ENCODE results near the gene STYXL1. TPM values are rescaled to one million over a fixed set of nuclear protein-coding genes. Genes with fewer than 3 reads are reported as not detected.
"Not testable (repeated sequence)": the region's sequence is repeated elsewhere in the genome, so short reads cannot be mapped to it uniquely, and the experiment has no call there.

STYXL1 gene
- total and polyA plus RNA-seq, 8 donors: 13.3 to 47.6 (median 22.7) TPM

DNA sequence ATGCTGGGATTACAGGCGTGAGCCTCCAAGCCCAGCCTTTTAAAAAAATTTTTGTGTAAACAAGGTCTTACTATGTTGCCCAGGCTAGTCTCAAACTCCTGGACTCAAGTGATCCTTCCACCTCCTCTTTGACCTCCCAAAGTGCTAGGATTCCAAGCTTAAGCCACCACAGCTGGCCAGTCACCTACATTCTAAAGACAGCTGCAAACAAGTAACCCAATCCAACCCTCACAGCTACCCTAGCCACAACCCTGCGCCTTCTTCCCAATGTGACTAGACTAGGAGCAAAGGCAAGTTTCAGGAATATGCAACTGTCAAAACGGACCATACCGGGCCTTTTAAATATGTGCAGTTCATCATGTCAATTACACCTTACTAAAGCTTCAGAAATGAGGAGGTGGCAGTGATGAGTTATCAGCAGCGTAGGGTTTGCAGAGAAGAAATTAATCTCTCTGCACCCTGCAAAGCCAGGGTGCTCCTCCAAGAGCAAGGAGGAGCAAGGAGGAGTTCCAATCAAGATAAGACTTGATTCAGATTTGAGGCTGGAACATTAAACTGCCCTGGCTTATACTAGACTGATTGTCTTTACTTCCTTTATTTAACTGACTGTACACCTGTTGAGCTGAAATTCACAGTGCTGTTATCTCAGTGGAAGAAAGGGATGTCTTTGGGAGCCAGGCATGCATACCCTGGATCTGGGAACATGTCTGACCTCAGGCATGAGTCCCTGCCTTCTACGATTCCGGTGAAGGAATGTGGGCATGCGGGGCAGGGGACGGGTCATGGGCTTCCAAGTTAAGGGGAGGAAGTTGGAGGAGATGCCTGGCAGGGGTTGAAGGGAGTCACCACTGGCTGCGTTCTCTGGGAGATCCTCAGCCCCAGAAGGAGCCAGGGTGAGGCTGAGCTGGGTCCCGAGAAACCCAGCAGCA is 37.9 kb downstream of the STYXL1 start:
- H3K27ac ChIP-seq: no peak overlapping the region
- TF ChIP-seq, protein P1, sequence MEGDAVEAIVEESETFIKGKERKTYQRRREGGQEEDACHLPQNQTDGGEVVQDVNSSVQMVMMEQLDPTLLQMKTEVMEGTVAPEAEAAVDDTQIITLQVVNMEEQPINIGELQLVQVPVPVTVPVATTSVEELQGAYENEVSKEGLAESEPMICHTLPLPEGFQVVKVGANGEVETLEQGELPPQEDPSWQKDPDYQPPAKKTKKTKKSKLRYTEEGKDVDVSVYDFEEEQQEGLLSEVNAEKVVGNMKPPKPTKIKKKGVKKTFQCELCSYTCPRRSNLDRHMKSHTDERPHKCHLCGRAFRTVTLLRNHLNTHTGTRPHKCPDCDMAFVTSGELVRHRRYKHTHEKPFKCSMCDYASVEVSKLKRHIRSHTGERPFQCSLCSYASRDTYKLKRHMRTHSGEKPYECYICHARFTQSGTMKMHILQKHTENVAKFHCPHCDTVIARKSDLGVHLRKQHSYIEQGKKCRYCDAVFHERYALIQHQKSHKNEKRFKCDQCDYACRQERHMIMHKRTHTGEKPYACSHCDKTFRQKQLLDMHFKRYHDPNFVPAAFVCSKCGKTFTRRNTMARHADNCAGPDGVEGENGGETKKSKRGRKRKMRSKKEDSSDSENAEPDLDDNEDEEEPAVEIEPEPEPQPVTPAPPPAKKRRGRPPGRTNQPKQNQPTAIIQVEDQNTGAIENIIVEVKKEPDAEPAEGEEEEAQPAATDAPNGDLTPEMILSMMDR (IDR thresholded peaks at IDR 0.05): no peak
- peaks cover 0 to 4% (median 0%) of the 10 kb centered on the region in 3 donors for H3K36me3 ChIP-seq
- intact Hi-C loops (cut with DNase I): no loop called here
- H3K4me1 ChIP-seq: no peaks in the 10 kb centered on the region
- H3K4me3 ChIP-seq: no peak overlapping the region
- DNase-seq (peak in 1 of 6 donors; percentile 18), ATAC-seq (no peak), FAIRE-seq (no peak)
- H3K27me3 ChIP-seq: no peaks in the 10 kb centered on the region
- H3K9me3 ChIP-seq: no peaks in the 10 kb centered on the region
- 91% methylated on average over 11 of the region's 11 CpGs for WGBS, 2 donors

DNA sequence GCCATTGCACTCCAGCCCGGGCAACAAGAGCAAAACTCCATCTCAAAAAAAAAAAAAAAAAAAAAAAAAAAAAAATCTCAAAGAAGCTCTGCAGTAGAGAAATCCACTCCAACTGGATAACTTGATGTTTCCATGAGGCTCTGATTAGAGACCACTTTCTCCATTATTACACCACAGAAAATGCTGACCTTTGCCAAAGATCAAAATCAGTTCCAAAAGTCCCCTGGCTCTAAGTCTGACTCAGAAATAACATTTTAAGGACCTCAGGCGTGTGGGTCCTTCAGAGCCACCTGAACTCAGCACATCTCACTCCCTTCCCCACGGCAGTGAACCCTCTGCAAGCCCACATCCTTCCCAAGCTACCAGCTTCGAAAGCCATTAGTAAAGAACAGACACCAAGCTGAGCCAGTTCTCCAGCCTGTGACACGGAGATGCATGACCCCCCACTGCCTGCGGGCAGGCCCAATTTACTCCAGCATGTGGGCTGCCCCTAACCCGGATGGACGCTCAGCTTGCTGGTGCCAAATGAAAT is 39.6 kb downstream of the STYXL1 start:
- intact Hi-C loops (cut with DNase I): no loop called here
- FAIRE-seq (no peak), DNase-seq (peak in 1 of 6 donors; percentile 13), ATAC-seq (no peak)
- Histone ChIP-seq H3K27me3 (no peaks in the 10 kb centered on the region), H3K9me3 (no peaks in the 10 kb centered on the region), H3K4me1 (no peaks in the 10 kb centered on the region), H3K27ac (no peak overlapping the region), H3K36me3 (peaks cover 0 to 17% (median 0%) of the 10 kb centered on the region in 3 donors), H3K4me3 (no peak overlapping the region)
- WGBS, 2 donors: 78 to 84% methylated on average over 8 of the region's 8 CpGs
- TF ChIP-seq, protein P1 (IDR thresholded peaks at IDR 0.05): no peak

DNA sequence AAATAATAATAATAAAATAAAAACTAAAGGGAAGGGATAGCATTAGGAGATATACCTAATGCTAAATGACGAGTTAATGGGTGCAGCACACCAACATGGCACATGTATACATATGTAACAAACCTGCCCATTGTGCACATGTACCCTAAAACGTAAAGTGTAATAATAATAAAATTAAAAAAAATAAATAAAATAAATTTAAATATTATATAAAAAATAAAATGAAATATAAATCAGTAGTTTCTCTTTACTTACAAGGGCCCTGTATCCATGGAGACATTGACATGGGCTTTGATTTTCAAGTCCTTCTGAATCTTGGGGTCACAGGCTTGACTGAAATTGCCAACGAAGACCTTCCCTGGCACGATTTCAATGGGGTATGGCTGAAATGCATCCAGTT is 42.8 kb downstream of the STYXL1 start:
- H3K36me3 ChIP-seq: peaks cover 0 to 15% (median 0%) of the 10 kb centered on the region in 3 donors
- FAIRE-seq; H3K27me3 ChIP-seq; H3K27ac ChIP-seq; DNase-seq; H3K4me3 ChIP-seq; intact Hi-C loops (cut with DNase I); ATAC-seq; H3K4me1 ChIP-seq; H3K9me3 ChIP-seq: not testable (repeated sequence)
- WGBS, 2 donors: 90 to 95% methylated on average over 4 of the region's 4 CpGs

DNA sequence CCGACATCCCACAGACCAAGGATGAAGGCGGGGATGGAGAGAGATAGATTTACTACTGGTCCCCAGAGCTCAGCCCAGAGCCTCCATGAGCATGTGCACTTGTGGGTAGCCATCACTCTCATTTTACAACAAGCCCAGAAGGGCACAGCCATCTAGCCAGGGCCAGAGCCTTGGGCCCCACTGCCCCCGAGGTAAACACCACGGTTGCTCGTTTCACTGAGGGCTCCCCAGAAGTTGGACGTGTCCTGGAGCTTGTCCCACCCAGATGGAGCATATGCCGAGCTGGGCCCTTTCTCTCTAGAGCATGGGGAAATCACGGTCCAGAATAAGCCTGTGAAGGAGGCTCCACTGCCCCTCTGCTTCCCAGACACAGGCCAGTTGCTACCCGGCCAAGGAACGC is 44.4 kb downstream of the STYXL1 start:
- Histone ChIP-seq H3K27me3 (no peaks in the 10 kb centered on the region), H3K4me3 (no peak overlapping the region), H3K36me3 (peaks cover 0 to 15% (median 0%) of the 10 kb centered on the region in 3 donors), H3K9me3 (no peaks in the 10 kb centered on the region), H3K4me1 (no peaks in the 10 kb centered on the region), H3K27ac (no peak overlapping the region)
- TF ChIP-seq, protein P1 (IDR thresholded peaks at IDR 0.05): no peak
- ATAC-seq (no peak), FAIRE-seq (no peak), DNase-seq (peak in 1 of 6 donors; percentile 28)
- intact Hi-C loops (cut with DNase I): no loop called here
- WGBS, 2 donors: 91 to 95% methylated on average over 10 of the region's 10 CpGs

DNA sequence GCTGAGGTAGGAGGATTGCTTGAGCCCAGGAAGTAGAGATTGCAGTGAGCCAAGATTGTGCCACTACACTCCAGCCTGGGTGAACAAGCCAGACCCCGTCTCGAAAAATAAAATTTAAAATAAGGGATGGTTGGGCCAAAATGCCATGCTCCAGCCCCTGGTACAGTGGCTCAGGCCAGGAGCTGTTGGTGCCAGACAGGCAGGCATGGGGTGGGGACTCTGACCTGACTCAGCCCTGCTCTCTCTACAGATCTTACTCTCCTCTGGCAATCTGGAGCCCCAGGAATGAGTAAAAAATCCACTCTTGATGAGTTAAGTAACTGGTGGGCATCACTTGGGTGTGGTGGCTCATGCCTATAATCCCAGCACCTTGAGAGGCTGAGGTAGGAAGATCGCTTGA is 45.0 kb downstream of the STYXL1 start:
- no peak for ATAC-seq
- no peak for FAIRE-seq
- intact Hi-C loops (cut with DNase I): no loop called here
- H3K9me3 ChIP-seq: no peaks in the 10 kb centered on the region
- no peaks in the 10 kb centered on the region for H3K4me1 ChIP-seq
- H3K36me3 ChIP-seq: peaks cover 0 to 15% (median 0%) of the 10 kb centered on the region in 3 donors
- TF ChIP-seq, protein P1 (IDR thresholded peaks at IDR 0.05): no peak
- H3K27me3 ChIP-seq: no peaks in the 10 kb centered on the region
- 92 to 99% methylated on average over 3 of the region's 3 CpGs for WGBS, 2 donors
- no peak overlapping the region for H3K4me3 ChIP-seq
- H3K27ac ChIP-seq: no peak overlapping the region
- DNase-seq: peak in 1 of 6 donors; percentile 14
